ENCODE results near the gene SPAG9.

The SPAG9 gene

GRCh38 chr17:50917418-50917743 is 203.3 kb downstream of the SPAG9 start:
- no peak for DNase-seq (ENCODE audit: low spot score)

GRCh38 chr17:50916708-50917417 is 203.8 kb downstream of the SPAG9 start:
- no peak for DNase-seq (ENCODE audit: low spot score)

GRCh38 chr17:50916026-50916707 is 204.5 kb downstream of the SPAG9 start:
- no peak for DNase-seq (ENCODE audit: low spot score)

GRCh38 chr17:50914505-50915063 is 206.1 kb downstream of the SPAG9 start:
- no peak for DNase-seq (ENCODE audit: low spot score)

- DNase-seq (ENCODE audit: low spot score): no peak
Measured at GRCh38 chr17:50913120-50913519, 207.5 kb downstream of the SPAG9 start.

Measured in left forelimb (tissue), 1 donor.